GM12865 (cell line): ENCODE results near the gene ZFP64.

Experiments
- DNase-seq: peaks from one replicate; pipeline ENCODE4 v3.0.0; 2010; ENCODE audit warnings: low read depth
- H3K4me3 ChIP-seq: 2 replicates; pipeline ENCODE4 v1.5.1; 2011; ENCODE audit warnings: mild to moderate bottlenecking, low read depth, low read length, control low read depth
- TF ChIP-seq, protein P1 (sequence below): IDR thresholded peaks from 2 replicates; pipeline ENCODE4 v1.5.1; 2011; ENCODE audit warnings: low read length, control low read depth, low read depth, inconsistent platforms; ENCODE audit not compliant: insufficient read depth; ENCODE audit errors: missing control alignments

The ZFP64 gene

GRCh38 chr20:52160621-52161204 lies 30.9 kb downstream of the ZFP64 start:
- TF ChIP-seq, protein P1, sequence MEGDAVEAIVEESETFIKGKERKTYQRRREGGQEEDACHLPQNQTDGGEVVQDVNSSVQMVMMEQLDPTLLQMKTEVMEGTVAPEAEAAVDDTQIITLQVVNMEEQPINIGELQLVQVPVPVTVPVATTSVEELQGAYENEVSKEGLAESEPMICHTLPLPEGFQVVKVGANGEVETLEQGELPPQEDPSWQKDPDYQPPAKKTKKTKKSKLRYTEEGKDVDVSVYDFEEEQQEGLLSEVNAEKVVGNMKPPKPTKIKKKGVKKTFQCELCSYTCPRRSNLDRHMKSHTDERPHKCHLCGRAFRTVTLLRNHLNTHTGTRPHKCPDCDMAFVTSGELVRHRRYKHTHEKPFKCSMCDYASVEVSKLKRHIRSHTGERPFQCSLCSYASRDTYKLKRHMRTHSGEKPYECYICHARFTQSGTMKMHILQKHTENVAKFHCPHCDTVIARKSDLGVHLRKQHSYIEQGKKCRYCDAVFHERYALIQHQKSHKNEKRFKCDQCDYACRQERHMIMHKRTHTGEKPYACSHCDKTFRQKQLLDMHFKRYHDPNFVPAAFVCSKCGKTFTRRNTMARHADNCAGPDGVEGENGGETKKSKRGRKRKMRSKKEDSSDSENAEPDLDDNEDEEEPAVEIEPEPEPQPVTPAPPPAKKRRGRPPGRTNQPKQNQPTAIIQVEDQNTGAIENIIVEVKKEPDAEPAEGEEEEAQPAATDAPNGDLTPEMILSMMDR, result no peak

GRCh38 chr20:52160049-52160570 lies 31.5 kb downstream of the ZFP64 start:
- H3K4me3 ChIP-seq, result no peak overlapping the region
- TF ChIP-seq, protein P1, result no peak
- DNase-seq, result no peak

More at GRCh38 chr20:52160621-52161204, 30.9 kb downstream of the ZFP64 start:
- no peak for DNase-seq
- no peak overlapping the region for H3K4me3 ChIP-seq

DNA sequence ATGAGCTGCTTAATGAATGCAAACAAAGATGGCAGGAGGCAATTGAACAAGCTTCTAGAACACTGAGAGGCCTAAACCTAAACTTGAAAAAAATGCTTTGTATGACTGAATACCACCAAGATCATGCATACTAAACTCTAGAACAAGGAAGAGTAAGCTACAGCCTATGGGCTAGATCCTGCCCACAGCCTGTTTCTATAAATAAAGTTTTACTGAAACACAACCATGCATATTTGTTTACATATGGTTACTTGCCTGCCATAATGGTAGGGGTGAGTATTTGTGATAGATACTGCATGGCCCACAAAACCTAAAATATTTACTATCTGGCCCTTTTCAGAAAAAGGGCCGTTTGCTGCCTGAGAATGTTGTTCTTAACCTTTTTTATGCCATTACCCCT lies 37.0 kb downstream of the ZFP64 start:
- TF ChIP-seq, protein P1, result no peak
- DNase-seq, result no peak
- H3K4me3 ChIP-seq, result no peak overlapping the region

DNA sequence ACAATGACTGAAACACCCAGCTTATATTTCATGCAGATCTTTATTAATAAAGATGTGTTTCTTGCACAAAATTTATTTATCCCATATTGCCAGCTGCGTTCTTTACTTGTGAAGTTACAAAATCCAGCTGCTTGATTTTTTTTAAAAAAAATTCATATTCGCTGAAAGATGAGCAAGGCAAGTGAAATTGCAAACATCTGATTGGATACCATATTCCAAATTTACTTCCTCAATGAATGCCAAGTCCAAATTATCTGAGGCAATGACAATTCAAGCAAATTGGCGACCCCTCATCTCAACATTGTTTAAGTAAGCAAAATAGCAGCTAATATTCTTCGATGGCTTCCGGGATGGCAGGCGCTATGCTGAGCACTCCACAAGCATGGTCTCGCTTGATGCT lies 37.7 kb downstream of the ZFP64 start:
- DNase-seq, result no peak
- H3K4me3 ChIP-seq, result no peak overlapping the region
- TF ChIP-seq, protein P1, result no peak

GRCh38 chr20:52152921-52153320 lies 38.7 kb downstream of the ZFP64 start:
- H3K4me3 ChIP-seq, result no peak overlapping the region
- TF ChIP-seq, protein P1, result no peak
- no peak for DNase-seq

GRCh38 chr20:52152416-52152815 lies 39.2 kb downstream of the ZFP64 start:
- no peak for DNase-seq
- TF ChIP-seq, protein P1, result no peak
- H3K4me3 ChIP-seq, result no peak overlapping the region
